Measurements from ENCODE around the gene GSS.

The GSS gene

GRCh38 chr20:34982270-34983088, 26.9 kb upstream of the GSS start:
- no peaks in the 10 kb centered on the region for H3K9me3 ChIP-seq (ENCODE audit: low read length)
- no peaks in the 10 kb centered on the region for H3K9me2 ChIP-seq (ENCODE audit: low read depth, low read length)
- no peak overlapping the region for H3K4me3 ChIP-seq (ENCODE audit: low read depth, low read length, poor library complexity, severe bottlenecking)
- no peaks in the 10 kb centered on the region for H4K20me1 ChIP-seq (ENCODE audit: insufficient read depth, low read length)
- H3F3A ChIP-seq (ENCODE audit: insufficient read depth, low read length), result no peaks in the 10 kb centered on the region
- H3K79me2 ChIP-seq (ENCODE audit: insufficient read depth, low read length), result no peaks in the 10 kb centered on the region
- no peak overlapping the region for H3K9ac ChIP-seq (ENCODE audit: low read length)
- TF ChIP-seq CTCF (IDR thresholded peaks at IDR 0.05; ENCODE audit: low read length), result no peak
- TF ChIP-seq EZH2 (IDR thresholded peaks at IDR 0.05; ENCODE audit: borderline replicate concordance, low read length), result no peak
- H3K4me2 ChIP-seq (ENCODE audit: low read length), result no peak overlapping the region
- H3K4me1 ChIP-seq (ENCODE audit: insufficient read depth, low read length, severe bottlenecking), result no peaks in the 10 kb centered on the region
- no peak overlapping the region for H2AFZ ChIP-seq (ENCODE audit: low read length)
- no peak overlapping the region for H3K27ac ChIP-seq (ENCODE audit: low read depth, low read length, poor library complexity, severe bottlenecking)
- H3K36me3 ChIP-seq (ENCODE audit: insufficient read depth, low read length), result no peaks in the 10 kb centered on the region
- H3K27me3 ChIP-seq (ENCODE audit: insufficient read depth, low read length), result 0 out of 2 replicates have a peak, but pooled peaks cover 5% of the 10 kb centered on the region

GRCh38 chr20:34980543-34981233, 25.1 kb upstream of the GSS start:
- Histone ChIP-seq H3K4me3 (ENCODE audit: low read depth, low read length, poor library complexity, severe bottlenecking) (no peak overlapping the region), H2AFZ (ENCODE audit: low read length) (no peak overlapping the region), H3K27me3 (ENCODE audit: insufficient read depth, low read length) (0 out of 2 replicates have a peak, but pooled peaks cover 5% of the 10 kb centered on the region), H3K4me2 (ENCODE audit: low read length) (no peak overlapping the region), H4K20me1 (ENCODE audit: insufficient read depth, low read length) (no peaks in the 10 kb centered on the region), H3K9ac (ENCODE audit: low read length) (no peak overlapping the region), H3F3A (ENCODE audit: insufficient read depth, low read length) (no peaks in the 10 kb centered on the region), H3K4me1 (ENCODE audit: insufficient read depth, low read length, severe bottlenecking) (no peaks in the 10 kb centered on the region), H3K9me2 (ENCODE audit: low read depth, low read length) (no peaks in the 10 kb centered on the region), H3K79me2 (ENCODE audit: insufficient read depth, low read length) (no peaks in the 10 kb centered on the region), H3K27ac (ENCODE audit: low read depth, low read length, poor library complexity, severe bottlenecking) (no peak overlapping the region), H3K36me3 (ENCODE audit: insufficient read depth, low read length) (no peaks in the 10 kb centered on the region), H3K9me3 (ENCODE audit: low read length) (no peaks in the 10 kb centered on the region)
- TF ChIP-seq CTCF (IDR thresholded peaks at IDR 0.05; ENCODE audit: low read length) (no peak), EZH2 (IDR thresholded peaks at IDR 0.05; ENCODE audit: borderline replicate concordance, low read length) (no peak)

- no peak overlapping the region for H3K27ac ChIP-seq (ENCODE audit: low read depth, low read length, poor library complexity, severe bottlenecking)
- no peak overlapping the region for H2AFZ ChIP-seq (ENCODE audit: low read length)
- H3K9ac ChIP-seq (ENCODE audit: low read length), result no peak overlapping the region
Measured at GRCh38 chr20:34979366-34980153, 24.0 kb upstream of the GSS start.

More at GRCh38 chr20:34979366-34980153, 24.0 kb upstream of the GSS start:
- 0 out of 2 replicates have a peak, but pooled peaks cover 5% of the 10 kb centered on the region for H3K27me3 ChIP-seq (ENCODE audit: insufficient read depth, low read length)
- no peak overlapping the region for H3K4me2 ChIP-seq (ENCODE audit: low read length)
- TF ChIP-seq EZH2 (IDR thresholded peaks at IDR 0.05; ENCODE audit: borderline replicate concordance, low read length) (no peak), CTCF (IDR thresholded peaks at IDR 0.05; ENCODE audit: low read length) (no peak)
- no peaks in the 10 kb centered on the region for H3K36me3 ChIP-seq (ENCODE audit: insufficient read depth, low read length)
- no peaks in the 10 kb centered on the region for H3K79me2 ChIP-seq (ENCODE audit: insufficient read depth, low read length)
- H4K20me1 ChIP-seq (ENCODE audit: insufficient read depth, low read length), result no peaks in the 10 kb centered on the region
- no peaks in the 10 kb centered on the region for H3K4me1 ChIP-seq (ENCODE audit: insufficient read depth, low read length, severe bottlenecking)
- H3F3A ChIP-seq (ENCODE audit: insufficient read depth, low read length), result no peaks in the 10 kb centered on the region
- no peaks in the 10 kb centered on the region for H3K9me2 ChIP-seq (ENCODE audit: low read depth, low read length)
- H3K4me3 ChIP-seq (ENCODE audit: low read depth, low read length, poor library complexity, severe bottlenecking), result no peak overlapping the region
- no peaks in the 10 kb centered on the region for H3K9me3 ChIP-seq (ENCODE audit: low read length)

All from OCI-LY1 (cell line).